RPMI7951 (cell line): ENCODE results near the gene KDM2B. TPM values are rescaled to one million over a fixed set of nuclear protein-coding genes. Genes with fewer than 3 reads are reported as not detected.

Experiments
- DNase-seq: peaks from one replicate; pipeline ENCODE4 v3.0.0-alpha.2; 2012; ENCODE audit warnings: low read depth
- total RNA-seq: library from RNA; depleted of rRNA; stranded (reverse); fragments of >200 nt; shearing (Covaris generic); gene quantifications from 2 replicates; pipeline ENCODE4 v1.2.3, GENCODE V29; 2014

Gene KDM2B
- total RNA-seq, 1 experiment from 2014 or later = 20.1 TPM

DNA sequence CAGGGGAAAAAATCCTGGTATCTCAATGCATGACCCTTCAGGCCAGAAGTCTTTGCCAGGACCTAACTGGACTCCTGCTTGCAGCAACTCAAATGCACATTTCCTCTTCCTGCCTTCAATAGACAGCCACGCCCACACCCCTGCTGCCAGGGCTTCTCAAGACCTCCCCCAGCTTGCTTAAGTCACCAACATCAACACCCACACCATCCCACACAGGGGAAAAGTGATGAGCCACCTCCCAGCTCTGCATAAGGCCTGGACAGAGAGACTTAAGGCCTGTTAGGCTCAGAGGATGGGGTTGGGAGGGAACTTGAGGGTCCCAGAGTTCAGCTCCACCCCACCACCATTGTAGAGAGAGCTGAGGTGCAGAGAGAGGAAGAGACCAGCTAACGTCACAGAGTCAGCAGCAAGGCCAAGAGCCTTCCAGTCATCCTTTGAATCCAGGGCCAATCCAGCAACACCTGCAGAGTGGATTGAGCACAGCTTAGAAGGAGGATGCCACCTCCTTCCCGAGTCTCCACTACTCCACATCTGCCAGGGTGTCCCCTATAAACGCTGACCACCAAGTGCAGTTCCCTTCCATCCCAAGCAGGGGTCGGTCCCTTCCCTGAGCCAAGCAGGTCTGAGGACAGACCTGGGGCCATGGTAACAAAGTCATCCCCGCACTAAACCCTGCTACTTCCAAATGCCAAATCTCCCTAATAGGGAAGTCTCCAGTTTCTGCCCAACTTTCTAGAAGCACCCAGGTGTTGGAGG, 50.0 kb downstream of the KDM2B start:
- peak; percentile 38 for DNase-seq

- no peak for DNase-seq
These were observed 51.6 kb downstream of the KDM2B start for GRCh38 chr12:121529184-121529583.

DNA sequence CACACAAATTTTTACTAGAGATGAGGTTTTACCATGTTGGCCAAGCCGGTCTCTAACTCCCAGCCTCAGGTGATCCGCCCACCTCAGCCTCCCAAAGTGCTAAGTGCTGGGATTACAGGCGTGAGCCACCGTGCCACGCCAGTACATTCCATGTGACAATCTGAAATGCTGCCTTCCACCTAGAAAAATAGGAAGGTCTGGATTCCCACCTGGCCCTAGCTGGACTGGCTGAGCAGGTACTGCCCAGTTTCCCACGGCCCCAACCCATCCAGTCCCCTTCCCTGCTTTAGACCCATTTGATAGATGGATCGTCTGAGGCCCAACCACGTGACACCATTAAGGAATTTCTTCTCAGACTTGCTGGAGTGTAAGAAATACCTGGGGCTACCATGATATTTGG, 55.4 kb downstream of the KDM2B start:
- no peak for DNase-seq

GRCh38 chr12:121524196-121524916, 56.5 kb downstream of the KDM2B start:
- DNase-seq = no peak

GRCh38 chr12:121523741-121524140, 57.1 kb downstream of the KDM2B start:
- no peak for DNase-seq

- no peak for DNase-seq
These were observed 57.9 kb downstream of the KDM2B start for GRCh38 chr12:121522971-121523370.

GRCh38 chr12:121520586-121521086, 60.2 kb downstream of the KDM2B start:
- no peak for DNase-seq

GRCh38 chr12:121520119-121520518, 60.7 kb downstream of the KDM2B start:
- no peak for DNase-seq

- no peak for DNase-seq
These were observed 61.6 kb downstream of the KDM2B start for GRCh38 chr12:121519227-121519626.

GRCh38 chr12:121518656-121519055, 62.2 kb downstream of the KDM2B start:
- no peak for DNase-seq

GRCh38 chr12:121516437-121517011, 64.3 kb downstream of the KDM2B start:
- no peak for DNase-seq

GRCh38 chr12:121515615-121516014, 65.2 kb downstream of the KDM2B start:
- no peak for DNase-seq

DNA sequence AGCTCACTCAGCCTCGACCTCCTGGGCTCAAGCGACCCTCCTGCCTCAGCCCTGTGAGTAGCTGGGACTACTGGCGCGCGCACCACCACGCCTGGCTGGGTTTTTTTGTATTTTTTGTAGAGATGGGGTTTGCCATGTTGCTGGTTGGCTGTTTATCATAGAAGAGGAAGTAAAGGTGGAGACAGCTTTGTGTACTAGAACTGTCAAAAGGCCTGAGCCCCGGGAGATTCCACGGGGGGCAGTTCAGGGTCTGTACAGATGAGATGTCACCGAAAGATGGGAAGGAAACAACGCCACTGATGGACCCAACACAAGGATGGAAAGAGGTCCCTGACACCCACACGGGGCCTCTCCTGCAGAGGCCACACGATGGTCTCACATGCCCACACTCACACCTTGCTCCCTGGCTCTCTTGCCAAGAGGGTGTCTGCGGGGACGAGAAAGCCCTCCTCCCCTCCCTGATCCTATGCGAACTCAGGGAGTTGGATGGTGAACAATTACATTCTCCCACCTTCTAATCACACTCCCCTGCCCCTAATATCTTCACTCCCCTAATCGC, 66.6 kb downstream of the KDM2B start:
- DNase-seq = no peak

GRCh38 chr12:121513464-121514183, 67.2 kb downstream of the KDM2B start:
- no peak for DNase-seq

DNA sequence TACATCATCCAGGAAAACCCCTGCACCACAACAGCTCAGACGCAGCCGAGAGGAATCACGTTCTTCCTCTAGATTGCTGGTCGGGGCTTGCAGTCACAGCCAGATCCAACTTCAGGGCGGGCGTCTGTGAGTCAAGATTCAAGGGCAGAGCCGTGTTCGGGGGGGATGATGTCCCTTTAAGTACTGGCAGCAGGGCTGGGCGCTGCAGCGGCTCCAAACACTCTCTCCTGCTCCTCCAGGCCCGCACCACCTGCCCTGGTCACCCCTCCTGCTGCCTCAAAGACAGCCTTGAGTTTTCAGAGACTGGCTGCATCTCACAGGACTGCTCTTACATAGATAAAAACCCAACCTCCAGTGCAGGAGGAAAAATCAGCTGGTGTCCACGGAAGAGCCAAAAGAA, 68.3 kb downstream of the KDM2B start:
- DNase-seq = no peak

GRCh38 chr12:121511916-121512315, 68.9 kb downstream of the KDM2B start:
- no peak for DNase-seq

DNA sequence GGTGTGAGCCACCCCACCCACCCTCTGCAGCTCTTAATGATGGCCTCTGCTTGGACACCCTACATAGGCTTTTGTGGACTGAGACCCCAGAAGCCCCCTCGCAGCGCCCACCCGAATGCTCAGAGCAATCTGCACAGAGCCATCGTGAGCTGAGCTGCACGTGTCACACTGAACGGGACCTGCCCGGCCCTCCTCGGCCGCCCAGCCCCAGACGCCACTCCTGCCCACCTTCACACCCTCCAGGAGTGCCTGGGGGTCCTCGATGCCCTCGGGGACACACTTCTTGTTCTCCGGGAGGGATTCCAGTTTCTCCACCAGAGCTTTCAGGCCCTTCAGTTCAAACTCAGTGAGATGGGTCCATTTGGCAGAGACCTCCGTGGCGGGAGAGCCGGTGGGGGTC, 71.5 kb downstream of the KDM2B start:
- DNase-seq = no peak

GRCh38 chr12:121508533-121508932, 72.3 kb downstream of the KDM2B start:
- DNase-seq = no peak

GRCh38 chr12:121507984-121508383, 72.8 kb downstream of the KDM2B start:
- no peak for DNase-seq

DNA sequence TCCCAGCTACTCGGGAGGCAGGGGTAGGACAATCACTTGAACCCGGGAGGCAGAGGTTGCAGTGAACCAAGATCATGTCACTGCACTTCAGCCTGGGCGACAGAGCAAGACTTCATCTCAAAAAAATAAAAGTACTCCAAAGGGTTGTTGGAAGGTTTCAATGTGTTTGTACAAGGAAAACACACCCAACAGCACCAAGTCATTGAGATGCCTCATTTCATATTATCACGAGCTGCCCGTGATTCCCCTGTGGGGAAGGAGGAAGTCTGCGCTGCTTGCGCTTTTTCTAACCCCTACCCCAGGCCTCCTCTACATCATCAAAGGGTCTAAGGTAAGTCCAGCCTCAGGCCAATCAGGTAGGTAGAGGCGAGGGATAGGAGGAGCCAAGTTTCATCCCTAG, 73.6 kb downstream of the KDM2B start:
- no peak for DNase-seq

- no peak for DNase-seq
These were observed 75.3 kb downstream of the KDM2B start for GRCh38 chr12:121505513-121505912.

DNA sequence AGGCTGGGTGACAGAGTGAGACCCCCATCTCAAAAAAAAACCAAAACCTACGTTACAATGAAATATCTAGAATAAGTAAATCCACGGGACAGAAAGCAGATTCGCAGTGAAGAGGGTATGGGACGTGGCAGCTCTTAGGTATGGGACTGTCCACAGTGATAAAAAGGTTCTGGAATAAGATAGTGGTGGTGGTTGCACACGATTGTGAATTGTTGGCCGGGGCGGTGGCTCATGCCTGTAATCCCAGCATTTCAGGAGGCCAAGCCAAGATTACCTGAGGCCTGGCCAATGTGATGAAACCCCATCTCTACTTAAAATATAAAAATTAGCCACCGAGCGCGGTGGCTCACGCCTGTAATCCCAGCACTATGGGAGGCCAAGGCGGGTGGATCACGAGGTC, 76.3 kb downstream of the KDM2B start:
- no peak for DNase-seq
